Measurements from ENCODE around the gene HLA-F.

Gene HLA-F

DNA sequence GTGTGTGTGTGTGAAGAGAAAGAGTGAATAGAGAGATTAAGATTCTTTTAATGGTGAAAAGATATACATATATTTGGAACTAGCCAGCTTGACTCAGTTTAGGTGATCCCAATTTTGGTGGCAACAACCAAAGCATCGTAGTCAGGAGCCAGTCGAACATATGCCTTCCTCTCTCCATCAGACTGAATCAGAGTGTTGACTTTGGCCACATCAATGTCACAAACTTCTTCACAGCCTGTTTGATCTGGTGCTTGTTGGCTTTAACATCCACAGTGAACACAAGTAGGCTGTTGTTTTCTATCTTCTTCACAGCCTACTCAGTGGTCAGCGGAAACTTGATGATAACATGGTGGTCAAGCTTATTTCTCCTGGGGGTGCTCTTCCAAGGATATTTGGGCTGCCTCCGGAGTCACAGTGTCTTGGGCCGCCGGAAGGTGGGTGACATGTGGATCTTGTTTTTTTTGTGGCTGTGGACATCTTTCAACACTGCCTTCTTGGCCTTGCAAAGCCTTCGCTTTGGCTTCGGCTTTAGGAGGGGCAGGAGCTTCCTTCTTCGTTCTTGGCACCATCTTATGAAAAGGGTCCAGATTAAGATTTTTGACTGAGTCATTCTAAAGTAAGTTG, 3.4 kb downstream of the HLA-F start:
- in situ Hi-C loops (cut with HindIII; ENCODE audit: low pct_ligation_motif_present, low sequenced_read_pairs): loop anchor here (25.0 kb wide), 1 partner anchor 111 kb away; the partner anchor contains the start of gene HLA-G
- no peaks in the 10 kb centered on the region for H3K27me3 ChIP-seq (replicated peaks)
- TF ChIP-seq CTCF (IDR thresholded peaks at IDR 0.05; ENCODE audit: low read depth, low read length, missing control alignments): no peak
- no peak overlapping the region for H3K27ac ChIP-seq
- H3K4me3 ChIP-seq (ENCODE audit: low read depth, low read length): no peak overlapping the region
- DNase-seq: no peak
- no peaks in the 10 kb centered on the region for H3K36me3 ChIP-seq (replicated peaks)

DNA sequence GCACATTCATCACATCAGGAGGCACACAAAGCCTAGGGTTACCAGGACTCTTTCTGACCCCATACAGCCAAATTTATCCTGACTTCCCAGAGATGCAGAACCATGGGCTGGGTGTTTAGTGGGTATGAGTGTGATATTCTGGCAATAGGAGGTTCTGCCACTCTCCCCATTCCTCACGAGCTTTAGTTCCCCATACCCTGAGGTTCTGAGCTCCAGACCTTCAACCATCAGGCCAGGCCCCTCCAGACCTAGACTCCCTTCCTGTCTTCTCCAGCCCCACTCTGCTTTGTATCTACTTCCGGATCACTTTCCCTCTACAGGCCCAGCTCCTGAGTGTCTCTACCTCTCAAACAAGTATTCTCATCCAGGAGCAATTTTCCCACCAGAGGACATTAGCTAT, 4.4 kb downstream of the HLA-F start:
- Histone ChIP-seq H3K36me3 (replicated peaks) (no peaks in the 10 kb centered on the region), H3K4me3 (ENCODE audit: low read depth, low read length) (no peak overlapping the region), H3K27me3 (replicated peaks) (no peaks in the 10 kb centered on the region), H3K27ac (no peak overlapping the region)
- no peak for DNase-seq
- in situ Hi-C loops (cut with HindIII; ENCODE audit: low pct_ligation_motif_present, low sequenced_read_pairs): loop anchor here (25.0 kb wide), 1 partner anchor 110 kb away; the partner anchor contains the start of gene HLA-G
- TF ChIP-seq CTCF (IDR thresholded peaks at IDR 0.05; ENCODE audit: low read depth, low read length, missing control alignments): no peak

GRCh38 chr6:29728173-29728874, 5.1 kb downstream of the HLA-F start:
- Histone ChIP-seq H3K36me3 (replicated peaks) (no peaks in the 10 kb centered on the region), H3K4me3 (ENCODE audit: low read depth, low read length) (no peak overlapping the region), H3K27me3 (replicated peaks) (no peaks in the 10 kb centered on the region), H3K27ac (no peak overlapping the region)
- in situ Hi-C loops (cut with HindIII; ENCODE audit: low pct_ligation_motif_present, low sequenced_read_pairs): loop anchor here (25.0 kb wide), 1 partner anchor 109 kb away; the partner anchor contains the start of gene HLA-G
- TF ChIP-seq CTCF (IDR thresholded peaks at IDR 0.05; ENCODE audit: low read depth, low read length, missing control alignments): no peak
- no peak for DNase-seq

DNA sequence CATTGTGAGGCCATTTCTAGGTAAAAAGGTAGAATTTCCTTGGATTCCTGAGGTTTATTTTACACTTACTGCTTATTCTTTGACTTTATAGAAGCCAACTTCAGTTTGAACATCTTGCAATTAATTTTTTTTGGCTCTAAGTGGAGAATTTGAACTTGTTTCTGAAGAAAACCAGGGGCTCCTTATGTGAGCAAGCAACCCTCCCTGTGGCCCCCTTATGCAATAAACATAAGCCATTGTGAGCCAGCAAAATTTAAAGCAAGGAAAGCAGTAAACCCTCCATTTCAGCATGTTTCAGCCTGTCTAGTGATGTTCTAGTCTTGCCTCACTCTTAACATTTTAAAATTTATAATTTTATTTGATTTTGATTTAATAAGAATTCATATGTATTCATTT, 5.6 kb downstream of the HLA-F start:
- no peak for TF ChIP-seq CTCF (IDR thresholded peaks at IDR 0.05; ENCODE audit: low read depth, low read length, missing control alignments)
- H3K27me3 ChIP-seq (replicated peaks): no peaks in the 10 kb centered on the region
- no peak overlapping the region for H3K27ac ChIP-seq
- H3K4me3 ChIP-seq (ENCODE audit: low read depth, low read length): no peak overlapping the region
- no peaks in the 10 kb centered on the region for H3K36me3 ChIP-seq (replicated peaks)
- in situ Hi-C loops (cut with HindIII; ENCODE audit: low pct_ligation_motif_present, low sequenced_read_pairs): loop anchor here (25.0 kb wide), 1 partner anchor 108 kb away; the partner anchor contains the start of gene HLA-G
- DNase-seq: no peak

DNA sequence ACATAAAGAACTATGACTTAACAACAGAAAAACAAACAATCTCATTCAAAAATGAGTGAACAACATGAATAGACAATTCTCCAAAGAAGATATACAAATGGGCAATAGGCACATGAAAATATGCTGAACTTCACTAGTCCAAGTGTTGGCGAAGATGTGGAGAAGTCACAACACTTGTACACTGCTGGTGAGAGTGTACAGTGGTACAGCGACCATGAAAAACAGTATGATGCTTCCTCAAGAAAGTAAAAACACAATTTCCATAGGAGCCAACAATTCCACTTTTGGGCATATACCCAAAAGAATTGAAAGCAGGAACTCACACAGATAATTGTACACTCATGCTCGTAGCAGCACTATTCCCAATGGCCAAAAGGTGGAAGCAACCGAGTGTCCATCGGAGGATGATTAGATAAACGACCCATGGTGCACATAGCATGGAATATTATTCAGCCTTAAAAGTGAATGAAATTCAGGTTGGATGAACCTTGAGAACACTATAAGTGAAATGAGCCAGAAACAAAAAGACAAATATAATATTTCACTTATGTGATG, 6.6 kb downstream of the HLA-F start:
- Histone ChIP-seq H3K27ac (no peak overlapping the region), H3K27me3 (replicated peaks) (no peaks in the 10 kb centered on the region), H3K4me3 (ENCODE audit: low read depth, low read length) (no peak overlapping the region), H3K36me3 (replicated peaks) (no peaks in the 10 kb centered on the region)
- no peak for TF ChIP-seq CTCF (IDR thresholded peaks at IDR 0.05; ENCODE audit: low read depth, low read length, missing control alignments)
- DNase-seq: no peak
- in situ Hi-C loops (cut with HindIII; ENCODE audit: low pct_ligation_motif_present, low sequenced_read_pairs): loop anchor here (25.0 kb wide), 1 partner anchor 107 kb away; the partner anchor contains the start of gene HLA-G

All from brain microvascular endothelial cell (primary cell).